Suprapubic skin (tissue), 3 donors: Measurements from ENCODE around the gene STAM2.

Experiments used
- CTCF ChIP-seq, 2 donors: fragments of 200-600 bp in 1 of 2; fragments of 450-650 bp in 1 of 2; sonication (generic) in 1 of 2; IDR thresholded peaks; one replicate each; pipeline ENCODE4 v1.5.1; 2016 to 2019; ENCODE audit warnings: antibody characterized with exemption in 2 of 2, mild to moderate bottlenecking in 1 of 2, moderate library complexity in 1 of 2
- POLR2A ChIP-seq, 2 donors: fragments of 450-650 bp; IDR thresholded peaks; one replicate each; pipeline ENCODE4 v1.6.1; 2017; ENCODE audit warnings: antibody characterized with exemption in 2 of 2, mild to moderate bottlenecking in 2 of 2, moderate library complexity in 2 of 2

- TF ChIP-seq CTCF (IDR thresholded peaks at IDR 0.05), result no peak
- TF ChIP-seq POLR2A (IDR thresholded peaks at IDR 0.05), result no peak
These were observed 40.9 kb downstream of the STAM2 start for GRCh38 chr2:152134488-152135280.
